ENCODE results near the gene YPEL1.
"Not testable (repeated sequence)": the region's sequence is repeated elsewhere in the genome, so short reads cannot be mapped to it uniquely, and the experiment has no call there.

The YPEL1 gene

GRCh38 chr22:21720191-21720859 lies 15.3 kb downstream of the YPEL1 start:
- H3K4me1 Mint-ChIP-seq (ENCODE audit: low read depth); H3K27ac Mint-ChIP-seq; H3K36me3 Mint-ChIP-seq (ENCODE audit: low read depth); H3K4me3 Mint-ChIP-seq; H3K9me3 Mint-ChIP-seq; H3K27me3 Mint-ChIP-seq (ENCODE audit: low read depth): not testable (repeated sequence)

- no peaks in the 10 kb centered on the region for H3K9me3 Mint-ChIP-seq
- H3K36me3 Mint-ChIP-seq (ENCODE audit: low read depth) = no peaks in the 10 kb centered on the region
- H3K4me3 Mint-ChIP-seq = no peak overlapping the region
- H3K4me1 Mint-ChIP-seq (ENCODE audit: low read depth) = no peaks in the 10 kb centered on the region
- H3K27ac Mint-ChIP-seq = no peak overlapping the region
- peaks cover 8% of the 10 kb centered on the region for H3K27me3 Mint-ChIP-seq (ENCODE audit: low read depth)
Observed at GRCh38 chr22:21719024-21719423, 16.6 kb downstream of the YPEL1 start.

- H3K27ac Mint-ChIP-seq = no peak overlapping the region
- no peaks in the 10 kb centered on the region for H3K36me3 Mint-ChIP-seq (ENCODE audit: low read depth)
- H3K9me3 Mint-ChIP-seq = no peaks in the 10 kb centered on the region
- H3K4me1 Mint-ChIP-seq (ENCODE audit: low read depth) = peaks cover under 1% of the 10 kb centered on the region
- H3K4me3 Mint-ChIP-seq = no peak overlapping the region
- H3K27me3 Mint-ChIP-seq (ENCODE audit: low read depth) = peaks cover 8% of the 10 kb centered on the region
Observed at GRCh38 chr22:21718499-21718898, 17.1 kb downstream of the YPEL1 start.

GRCh38 chr22:21716395-21717122 lies 19.0 kb downstream of the YPEL1 start:
- not testable (repeated sequence) for H3K36me3 Mint-ChIP-seq (ENCODE audit: low read depth); H3K27me3 Mint-ChIP-seq (ENCODE audit: low read depth); H3K4me1 Mint-ChIP-seq (ENCODE audit: low read depth); H3K9me3 Mint-ChIP-seq; H3K27ac Mint-ChIP-seq; H3K4me3 Mint-ChIP-seq

- H3K27me3 Mint-ChIP-seq (ENCODE audit: low read depth) = peaks cover 8% of the 10 kb centered on the region
- H3K27ac Mint-ChIP-seq = no peak overlapping the region
- H3K9me3 Mint-ChIP-seq = no peaks in the 10 kb centered on the region
- peaks cover 3% of the 10 kb centered on the region for H3K4me1 Mint-ChIP-seq (ENCODE audit: low read depth)
- no peak overlapping the region for H3K4me3 Mint-ChIP-seq
- no peaks in the 10 kb centered on the region for H3K36me3 Mint-ChIP-seq (ENCODE audit: low read depth)
Observed at GRCh38 chr22:21714786-21715185, 20.8 kb downstream of the YPEL1 start.

GRCh38 chr22:21714059-21714770 lies 21.4 kb downstream of the YPEL1 start:
- H3K36me3 Mint-ChIP-seq (ENCODE audit: low read depth) = peaks cover 2% of the 10 kb centered on the region
- H3K27ac Mint-ChIP-seq = no peak overlapping the region
- peaks cover 8% of the 10 kb centered on the region for H3K27me3 Mint-ChIP-seq (ENCODE audit: low read depth)
- no peak overlapping the region for H3K4me3 Mint-ChIP-seq
- no peaks in the 10 kb centered on the region for H3K9me3 Mint-ChIP-seq
- peaks cover 3% of the 10 kb centered on the region for H3K4me1 Mint-ChIP-seq (ENCODE audit: low read depth)

GRCh38 chr22:21713428-21714058 lies 22.1 kb downstream of the YPEL1 start:
- no peak overlapping the region for H3K27ac Mint-ChIP-seq
- H3K36me3 Mint-ChIP-seq (ENCODE audit: low read depth) = peaks cover 2% of the 10 kb centered on the region
- H3K4me1 Mint-ChIP-seq (ENCODE audit: low read depth) = peaks cover 3% of the 10 kb centered on the region
- no peak overlapping the region for H3K4me3 Mint-ChIP-seq
- no peaks in the 10 kb centered on the region for H3K9me3 Mint-ChIP-seq
- H3K27me3 Mint-ChIP-seq (ENCODE audit: low read depth) = peaks cover 4% of the 10 kb centered on the region

GRCh38 chr22:21712751-21713427 lies 22.7 kb downstream of the YPEL1 start:
- Mint-ChIP-seq H3K27ac (no peak overlapping the region), H3K4me1 (ENCODE audit: low read depth) (peaks cover 3% of the 10 kb centered on the region), H3K4me3 (no peak overlapping the region), H3K36me3 (ENCODE audit: low read depth) (peaks cover 2% of the 10 kb centered on the region), H3K27me3 (ENCODE audit: low read depth) (peaks cover 4% of the 10 kb centered on the region), H3K9me3 (no peaks in the 10 kb centered on the region)

GRCh38 chr22:21711851-21712250 lies 23.7 kb downstream of the YPEL1 start:
- H3K9me3 Mint-ChIP-seq = no peaks in the 10 kb centered on the region
- peaks cover 4% of the 10 kb centered on the region for H3K27me3 Mint-ChIP-seq (ENCODE audit: low read depth)
- peaks cover 3% of the 10 kb centered on the region for H3K4me1 Mint-ChIP-seq (ENCODE audit: low read depth)
- H3K4me3 Mint-ChIP-seq = no peak overlapping the region
- H3K36me3 Mint-ChIP-seq (ENCODE audit: low read depth) = peaks cover 2% of the 10 kb centered on the region
- H3K27ac Mint-ChIP-seq = no peak overlapping the region

GRCh38 chr22:21710156-21710555 lies 25.4 kb downstream of the YPEL1 start:
- Mint-ChIP-seq H3K9me3 (no peaks in the 10 kb centered on the region), H3K4me1 (ENCODE audit: low read depth) (peaks cover 3% of the 10 kb centered on the region), H3K27me3 (ENCODE audit: low read depth) (no peaks in the 10 kb centered on the region), H3K4me3 (no peak overlapping the region), H3K36me3 (ENCODE audit: low read depth) (peaks cover 2% of the 10 kb centered on the region), H3K27ac (no peak overlapping the region)

GRCh38 chr22:21709688-21710087 lies 25.9 kb downstream of the YPEL1 start:
- H3K27ac Mint-ChIP-seq = no peak overlapping the region
- H3K4me3 Mint-ChIP-seq = no peak overlapping the region
- H3K4me1 Mint-ChIP-seq (ENCODE audit: low read depth) = peaks cover 3% of the 10 kb centered on the region
- no peaks in the 10 kb centered on the region for H3K27me3 Mint-ChIP-seq (ENCODE audit: low read depth)
- H3K9me3 Mint-ChIP-seq = no peaks in the 10 kb centered on the region
- peaks cover 3% of the 10 kb centered on the region for H3K36me3 Mint-ChIP-seq (ENCODE audit: low read depth)

- H3K4me3 Mint-ChIP-seq = no peak overlapping the region
- H3K4me1 Mint-ChIP-seq (ENCODE audit: low read depth) = peaks cover 3% of the 10 kb centered on the region
- H3K27ac Mint-ChIP-seq = no peak overlapping the region
- H3K36me3 Mint-ChIP-seq (ENCODE audit: low read depth) = peaks cover 4% of the 10 kb centered on the region
- no peaks in the 10 kb centered on the region for H3K9me3 Mint-ChIP-seq
- no peaks in the 10 kb centered on the region for H3K27me3 Mint-ChIP-seq (ENCODE audit: low read depth)
Observed at GRCh38 chr22:21708960-21709359, 26.6 kb downstream of the YPEL1 start.

GRCh38 chr22:21707677-21708076 lies 27.9 kb downstream of the YPEL1 start:
- Mint-ChIP-seq H3K4me3 (no peak overlapping the region), H3K27ac (no peak overlapping the region), H3K27me3 (ENCODE audit: low read depth) (no peaks in the 10 kb centered on the region), H3K9me3 (no peaks in the 10 kb centered on the region), H3K36me3 (ENCODE audit: low read depth) (peaks cover 4% of the 10 kb centered on the region), H3K4me1 (ENCODE audit: low read depth) (no peaks in the 10 kb centered on the region)

- H3K9me3 Mint-ChIP-seq = no peaks in the 10 kb centered on the region
- H3K4me1 Mint-ChIP-seq (ENCODE audit: low read depth) = no peaks in the 10 kb centered on the region
- peaks cover 5% of the 10 kb centered on the region for H3K36me3 Mint-ChIP-seq (ENCODE audit: low read depth)
- no peak overlapping the region for H3K4me3 Mint-ChIP-seq
- no peaks in the 10 kb centered on the region for H3K27me3 Mint-ChIP-seq (ENCODE audit: low read depth)
- H3K27ac Mint-ChIP-seq = no peak overlapping the region
Observed at GRCh38 chr22:21703684-21704316, 31.8 kb downstream of the YPEL1 start.

All from T-helper 1 cell treated with Interleukin-12 subunit alpha and Interleukin-12 subunit beta and Interleukin-4 antibody, amounts not matched to agents 30 μg/mL and 1 μg/mL, for 36 hours (primary cell).